Trophoblast cell (in vitro differentiated cells and primary cell): ENCODE results near the gene ZNF587.
"Not testable (repeated sequence)": the region's sequence is repeated elsewhere in the genome, so short reads cannot be mapped to it uniquely, and the experiment has no call there.

ENCODE experiments used
- DNase-seq, 2 donors: peaks; one replicate each; pipeline ENCODE4 v3.0.0-alpha.2; 2016
- H2AFZ ChIP-seq: 2 replicates; pipeline ENCODE4 v1.6.1; 2013; ENCODE audit warnings: low read length, moderate library complexity, mild to moderate bottlenecking; ENCODE audit not compliant: insufficient read depth, poor library complexity
- H2AK5ac ChIP-seq: 2 replicates; pipeline ENCODE4 v1.6.1; 2013; ENCODE audit warnings: mild to moderate bottlenecking, low read length
- H2BK120ac ChIP-seq: 2 replicates; pipeline ENCODE4 v1.6.1; 2013; ENCODE audit warnings: low read length, mild to moderate bottlenecking, moderate library complexity; ENCODE audit not compliant: insufficient read depth, poor library complexity
- H2BK12ac ChIP-seq: 2 replicates; pipeline ENCODE4 v1.6.1; 2013; ENCODE audit warnings: mild to moderate bottlenecking, low read length, moderate library complexity
- H2BK5ac ChIP-seq: 2 replicates; pipeline ENCODE4 v1.6.1; 2013; ENCODE audit warnings: low read length, low read depth, moderate library complexity, mild to moderate bottlenecking; ENCODE audit not compliant: poor library complexity
- H3K14ac ChIP-seq: 2 replicates; pipeline ENCODE4 v1.6.1; 2013; ENCODE audit warnings: mild to moderate bottlenecking, low read length
- H3K18ac ChIP-seq: 2 replicates; pipeline ENCODE4 v1.6.1; 2013; ENCODE audit warnings: mild to moderate bottlenecking, low read length
- H3K23ac ChIP-seq: 2 replicates; pipeline ENCODE4 v1.6.1; 2013; ENCODE audit warnings: low read length
- H3K27ac ChIP-seq: 2 replicates; pipeline ENCODE4 v1.5.1; 2013; ENCODE audit warnings: low read depth, mild to moderate bottlenecking, inconsistent platforms, low read length, moderate library complexity
- H3K27me3 ChIP-seq: 2 replicates; pipeline ENCODE4 v1.6.1; 2013; ENCODE audit warnings: inconsistent platforms, mild to moderate bottlenecking, low read length, moderate library complexity; ENCODE audit not compliant: insufficient read depth
- H3K36me3 ChIP-seq, 2 experiments: 1 replicate in 1 of 2; 2 replicates in 1 of 2; pipeline ENCODE4 v1.6.1; 2013; ENCODE audit warnings: low read length in 2 of 2, mild to moderate bottlenecking in 2 of 2, moderate library complexity in 1 of 2; ENCODE audit not compliant: insufficient read depth in 2 of 2, control insufficient read depth in 1 of 2
- H3K4ac ChIP-seq: 2 replicates; pipeline ENCODE4 v1.6.1; 2013; ENCODE audit warnings: low read depth, mild to moderate bottlenecking, low read length, moderate library complexity
- H3K4me1 ChIP-seq, 2 experiments: 1 replicate in 1 of 2; 2 replicates in 1 of 2; pipeline ENCODE4 v1.6.1; 2013; ENCODE audit warnings: low read length in 2 of 2, mild to moderate bottlenecking in 2 of 2, moderate library complexity in 1 of 2; ENCODE audit not compliant: insufficient read depth in 2 of 2, control insufficient read depth in 1 of 2
- H3K4me2 ChIP-seq: 2 replicates; pipeline ENCODE4 v1.6.1; 2013; ENCODE audit warnings: inconsistent platforms, mild to moderate bottlenecking, low read length, moderate library complexity
- H3K4me3 ChIP-seq: 2 replicates; pipeline ENCODE4 v1.5.1; 2013; ENCODE audit warnings: mild to moderate bottlenecking, low read depth, low read length, inconsistent platforms
- H3K79me1 ChIP-seq: one replicate; pipeline ENCODE4 v1.6.1; 2013; ENCODE audit warnings: low read length
- H3K79me2 ChIP-seq: 2 replicates; pipeline ENCODE4 v1.6.1; 2013; ENCODE audit warnings: low read length, mild to moderate bottlenecking; ENCODE audit not compliant: control insufficient read depth, insufficient read depth, poor library complexity
- H3K9ac ChIP-seq: 2 replicates; pipeline ENCODE4 v1.6.1; 2013; ENCODE audit warnings: mild to moderate bottlenecking, low read length
- H3K9me3 ChIP-seq: 2 replicates; pipeline ENCODE4 v1.6.1; 2013; ENCODE audit warnings: low read depth, mild to moderate bottlenecking, control low read depth, inconsistent platforms, low read length; ENCODE audit not compliant: insufficient read depth
- H4K12ac ChIP-seq: 2 replicates; pipeline ENCODE4 v1.6.1; 2013; ENCODE audit warnings: low read depth, mild to moderate bottlenecking, low read length, moderate library complexity
- H4K8ac ChIP-seq: 2 replicates; pipeline ENCODE4 v1.6.1; 2013; ENCODE audit warnings: low read depth, mild to moderate bottlenecking, low read length, moderate library complexity
- H4K91ac ChIP-seq: one replicate; pipeline ENCODE4 v1.6.1; 2013; ENCODE audit warnings: low read depth, mild to moderate bottlenecking, low read length, moderate library complexity
- WGBS: extraction: QIAGEN DNeasy Blood & Tissue Kit; methylation state at CpG from one replicate; pipeline ENCODE4 v1.1.7; 2013; ENCODE audit warnings: missing lambda C conversion rate; ENCODE audit not compliant: insufficient read length, insufficient coverage; ENCODE audit errors: extremely low coverage; 5-methylcytosine and 5-hydroxymethylcytosine counted together

Gene ZNF587

DNA sequence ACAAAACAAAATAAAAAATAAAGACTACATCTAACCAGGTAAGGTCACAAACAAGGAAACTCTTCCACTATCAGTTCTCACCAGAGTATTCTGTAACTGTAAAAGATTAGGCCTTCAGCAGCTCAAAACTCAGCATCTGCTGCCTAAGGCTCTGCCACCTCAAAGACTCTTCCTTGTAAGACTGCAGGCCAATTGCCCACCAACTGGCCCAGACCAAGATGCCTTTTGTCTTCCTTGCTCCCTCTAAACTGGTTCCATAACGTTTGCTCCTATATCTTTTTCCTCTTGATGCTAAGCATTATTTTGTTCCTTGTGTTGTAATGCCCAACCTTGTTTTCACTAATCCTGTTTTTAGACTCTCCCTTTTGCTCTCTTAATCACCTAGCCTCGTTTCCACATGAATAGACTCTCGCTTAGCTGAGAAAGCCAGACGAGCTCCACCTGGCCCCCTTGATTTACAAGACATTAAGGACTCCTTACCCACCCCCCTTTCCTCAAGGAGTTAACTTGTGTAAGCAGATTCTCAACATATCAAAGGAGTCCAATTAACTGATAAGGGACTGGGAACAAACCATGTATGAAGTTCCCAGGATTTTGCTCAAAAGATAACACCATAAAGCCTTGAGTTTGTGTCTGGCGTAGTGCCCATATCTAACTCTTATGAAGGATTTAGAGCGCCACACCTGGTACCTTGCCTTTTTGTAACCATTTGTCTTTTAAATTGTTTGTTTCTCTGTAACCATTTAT lies 37.7 kb downstream of the ZNF587 start:
- Histone ChIP-seq H3K23ac (no peak overlapping the region), H3K79me2 (peaks cover 12% of the 10 kb centered on the region), H3K14ac (no peak overlapping the region), H2BK12ac (no peak overlapping the region), H3K27ac (peak overlapping the region; percentile 27), H2AFZ (no peak overlapping the region), H3K9me3 (peaks cover 4% of the 10 kb centered on the region), H3K4ac (peak overlapping the region; percentile 93), H2BK120ac (no peak overlapping the region), H3K9ac (no peak overlapping the region), H3K4me1 (peaks cover 4 to 26% of the 10 kb centered on the region in 2 experiments), H3K36me3 (peaks cover 3 to 8% of the 10 kb centered on the region in 2 experiments), H3K4me3 (no peak overlapping the region), H4K12ac (peak overlapping the region; percentile 58), H4K91ac (peak overlapping the region; percentile 41), H2AK5ac (no peak overlapping the region), H3K4me2 (peak overlapping the region; percentile 91), H3K18ac (no peak overlapping the region), H2BK5ac (no peak overlapping the region), H3K79me1 (peaks cover 22% of the 10 kb centered on the region), H3K27me3 (no peaks in the 10 kb centered on the region), H4K8ac (peak overlapping the region; percentile 55)
- no CpG with 5 or more reads among the region's 6 CpGs for WGBS
- peak in 1 of 2 donors; percentile 59 for DNase-seq

- peak overlapping the region; percentile 92 for H2BK120ac ChIP-seq
- peaks cover 4% of the 10 kb centered on the region for H3K9me3 ChIP-seq
- peak overlapping the region; percentile 83 for H3K4me3 ChIP-seq
- H3K36me3 ChIP-seq = peaks cover 3 to 5% of the 10 kb centered on the region in 2 experiments
- H2BK12ac ChIP-seq = peak overlapping the region; percentile 16
- H3K4ac ChIP-seq = peak overlapping the region; percentile 93
- H4K8ac ChIP-seq = peak overlapping the region; percentile 95
- peak overlapping the region; percentile 28 for H2AK5ac ChIP-seq
- H3K27ac ChIP-seq = peak overlapping the region; percentile 42
- H4K12ac ChIP-seq = peak overlapping the region; percentile 84
- H3K18ac ChIP-seq = peak overlapping the region; percentile 98
- peak overlapping the region; percentile 72 for H3K9ac ChIP-seq
- peak overlapping the region; percentile 92 for H4K91ac ChIP-seq
- peak overlapping the region; percentile 62 for H3K14ac ChIP-seq
- WGBS = no CpG with 5 or more reads among the region's 8 CpGs
- H3K79me1 ChIP-seq = peaks cover 22% of the 10 kb centered on the region
- H2BK5ac ChIP-seq = peak overlapping the region; percentile 62
- peak in 1 of 2 donors; percentile 25 for DNase-seq
- H3K79me2 ChIP-seq = peaks cover 12% of the 10 kb centered on the region
- peak overlapping the region; percentile 37 for H3K23ac ChIP-seq
- peaks cover 4 to 32% of the 10 kb centered on the region in 2 experiments for H3K4me1 ChIP-seq
- no peaks in the 10 kb centered on the region for H3K27me3 ChIP-seq
- peak overlapping the region; percentile 91 for H3K4me2 ChIP-seq
- peak overlapping the region; percentile 62 for H2AFZ ChIP-seq
Observed at GRCh38 chr19:57888107-57888559, 38.5 kb downstream of the ZNF587 start.

- peak within 1 kb of the TSS; percentile 83 for H3K4me3 ChIP-seq
- H2AFZ ChIP-seq = peak within 1 kb of the TSS; percentile 62
- peak within 1 kb of the TSS; percentile 92 for H4K91ac ChIP-seq
- peaks cover 12% of the 10 kb centered on the region for H3K79me2 ChIP-seq
- H2BK5ac ChIP-seq = peak within 1 kb of the TSS; percentile 62
- H2AK5ac ChIP-seq = peak within 1 kb of the TSS; percentile 82
- H3K9ac ChIP-seq = peak within 1 kb of the TSS; percentile 72
- peak within 1 kb of the TSS; percentile 92 for H2BK120ac ChIP-seq
- H3K14ac ChIP-seq = peak within 1 kb of the TSS; percentile 70
- peak within 1 kb of the TSS; percentile 95 for H4K8ac ChIP-seq
- peaks cover 4% of the 10 kb centered on the region for H3K9me3 ChIP-seq
- H4K12ac ChIP-seq = peak within 1 kb of the TSS; percentile 84
- no peaks in the 10 kb centered on the region for H3K27me3 ChIP-seq
- H3K36me3 ChIP-seq = peaks cover 3 to 5% of the 10 kb centered on the region in 2 experiments
- H3K4ac ChIP-seq = peak within 1 kb of the TSS; percentile 93
- H3K23ac ChIP-seq = peak within 1 kb of the TSS; percentile 37
- peak; percentile 96 to 98 for DNase-seq
- peak within 1 kb of the TSS; percentile 98 for H3K18ac ChIP-seq
- peak within 1 kb of the TSS; percentile 42 for H3K27ac ChIP-seq
- peak within 1 kb of the TSS; percentile 91 for H3K4me2 ChIP-seq
- H3K79me1 ChIP-seq = peaks cover 22% of the 10 kb centered on the region
- WGBS = no CpG with 5 or more reads among the region's 43 CpGs
- peaks cover 4 to 29% of the 10 kb centered on the region in 2 experiments for H3K4me1 ChIP-seq
- H2BK12ac ChIP-seq = peak within 1 kb of the TSS; percentile 78
Observed at GRCh38 chr19:57888560-57889231, 39.0 kb downstream of the ZNF587 start, which contains the start of gene ZNF814. ZNF814 (minus strand) TSS chr19:57889037; CDS start chr19:57888802, 235 bp downstream.

DNA sequence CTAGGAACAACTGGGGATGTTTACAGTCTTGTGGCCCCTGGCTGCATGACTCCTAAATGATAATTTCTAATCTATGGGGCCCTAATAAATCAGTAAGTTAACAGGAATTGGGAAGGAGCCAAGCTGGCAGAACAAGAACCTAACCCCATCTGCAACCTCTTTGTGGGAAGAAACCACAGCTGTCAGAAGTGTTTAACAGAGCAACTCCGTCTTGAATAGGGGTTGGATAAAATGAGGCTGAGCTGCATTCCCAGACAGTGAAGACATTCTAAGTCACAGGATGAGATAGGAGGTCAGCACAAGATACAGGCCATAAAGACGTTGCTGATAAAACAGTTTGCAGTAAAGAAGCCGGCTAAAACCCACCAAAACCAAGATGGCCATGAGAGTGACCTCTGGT lies 41.0 kb downstream of the ZNF587 start:
- not testable (repeated sequence) for H3K9ac ChIP-seq, H3K23ac ChIP-seq, H3K27me3 ChIP-seq, H2AK5ac ChIP-seq, H3K4me3 ChIP-seq, H3K79me2 ChIP-seq, H3K4ac ChIP-seq, H2AFZ ChIP-seq, H4K8ac ChIP-seq, H3K36me3 ChIP-seq, H3K18ac ChIP-seq, H3K9me3 ChIP-seq, H4K12ac ChIP-seq
- WGBS = no CpG with 5 or more reads among the region's 3 CpGs
- Histone ChIP-seq H3K4me2 (peak overlapping the region; percentile 58), H4K91ac (peak overlapping the region; percentile 72), H2BK120ac (peak overlapping the region; percentile 96), H2BK12ac (peak overlapping the region; percentile 69), H3K14ac (peak overlapping the region; percentile 11), H3K79me1 (peaks cover 20% of the 10 kb centered on the region), H2BK5ac (peak overlapping the region; percentile 70), H3K4me1 (peaks cover 4 to 26% of the 10 kb centered on the region in 2 experiments), H3K27ac (peak overlapping the region; percentile 89)
- DNase-seq = peak; percentile 93 to 94
